C4-2B (cell line): ENCODE results near the gene LSM2.

Experiments
- ZFX ChIP-seq: fragments of 450-650 bp; IDR thresholded peaks from 2 replicates; pipeline ENCODE4 v1.6.1; 2017
- TF ChIP-seq, protein P1 (sequence below): fragments of 450-650 bp; conservative IDR thresholded peaks from 2 replicates; pipeline ENCODE4 v1.5.1; 2017; ENCODE audit warnings: mild to moderate bottlenecking

DNA sequence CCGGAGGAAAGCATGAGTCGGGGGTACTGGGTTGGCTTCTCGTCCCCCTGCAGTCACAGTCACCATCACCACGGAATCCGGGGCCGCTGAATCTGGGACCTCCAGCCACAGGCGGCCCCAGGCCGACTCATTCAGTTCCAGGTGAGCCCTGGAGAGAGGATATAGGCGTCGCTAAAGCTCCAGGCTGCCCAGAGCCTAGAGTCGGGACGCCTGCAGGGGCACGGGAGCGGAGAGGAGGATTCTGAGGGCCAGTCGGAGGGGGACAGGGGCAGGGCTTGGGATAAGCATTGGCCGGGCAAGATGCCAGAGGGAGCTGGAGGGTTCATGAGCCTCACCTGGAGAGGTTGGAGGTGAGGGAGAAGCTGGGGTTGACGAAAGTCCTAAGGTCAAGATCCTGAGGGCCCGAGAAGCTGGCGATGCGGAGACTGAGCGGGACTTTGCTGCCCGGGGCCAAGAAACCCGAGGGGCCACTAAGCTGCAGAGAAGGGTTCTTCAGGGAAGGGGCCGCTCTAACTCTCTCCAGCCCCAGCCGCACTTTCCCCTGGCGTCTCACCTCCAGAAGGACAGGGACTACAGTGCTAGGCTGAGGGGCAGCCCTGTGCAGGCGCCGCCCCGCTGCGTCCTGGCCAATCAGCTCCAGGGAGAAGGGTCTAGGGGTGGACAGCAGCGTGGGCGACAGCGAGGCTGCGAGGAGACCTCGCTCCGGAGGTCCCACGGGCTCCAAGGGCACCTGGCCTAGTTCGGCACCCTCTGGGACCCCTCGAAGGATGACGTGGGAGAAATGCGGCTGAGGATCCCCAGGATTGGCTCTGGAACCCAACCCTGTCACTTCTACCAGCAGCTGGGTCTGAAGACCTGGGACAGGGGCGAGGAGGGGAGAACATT is 40.6 kb downstream of the LSM2 start:
- TF ChIP-seq, protein P1, sequence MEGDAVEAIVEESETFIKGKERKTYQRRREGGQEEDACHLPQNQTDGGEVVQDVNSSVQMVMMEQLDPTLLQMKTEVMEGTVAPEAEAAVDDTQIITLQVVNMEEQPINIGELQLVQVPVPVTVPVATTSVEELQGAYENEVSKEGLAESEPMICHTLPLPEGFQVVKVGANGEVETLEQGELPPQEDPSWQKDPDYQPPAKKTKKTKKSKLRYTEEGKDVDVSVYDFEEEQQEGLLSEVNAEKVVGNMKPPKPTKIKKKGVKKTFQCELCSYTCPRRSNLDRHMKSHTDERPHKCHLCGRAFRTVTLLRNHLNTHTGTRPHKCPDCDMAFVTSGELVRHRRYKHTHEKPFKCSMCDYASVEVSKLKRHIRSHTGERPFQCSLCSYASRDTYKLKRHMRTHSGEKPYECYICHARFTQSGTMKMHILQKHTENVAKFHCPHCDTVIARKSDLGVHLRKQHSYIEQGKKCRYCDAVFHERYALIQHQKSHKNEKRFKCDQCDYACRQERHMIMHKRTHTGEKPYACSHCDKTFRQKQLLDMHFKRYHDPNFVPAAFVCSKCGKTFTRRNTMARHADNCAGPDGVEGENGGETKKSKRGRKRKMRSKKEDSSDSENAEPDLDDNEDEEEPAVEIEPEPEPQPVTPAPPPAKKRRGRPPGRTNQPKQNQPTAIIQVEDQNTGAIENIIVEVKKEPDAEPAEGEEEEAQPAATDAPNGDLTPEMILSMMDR: no peak
- no peak for TF ChIP-seq ZFX
